COR-L47 (cell line): Measurements from ENCODE around the gene IL3.
"Not testable (repeated sequence)": the region's sequence is repeated elsewhere in the genome, so short reads cannot be mapped to it uniquely, and the experiment has no call there.

Source experiments
- DNase-seq: peaks from one replicate; lab custom pipeline; 2025; lab: John Stamatoyannopoulos, UW

Gene IL3

DNA sequence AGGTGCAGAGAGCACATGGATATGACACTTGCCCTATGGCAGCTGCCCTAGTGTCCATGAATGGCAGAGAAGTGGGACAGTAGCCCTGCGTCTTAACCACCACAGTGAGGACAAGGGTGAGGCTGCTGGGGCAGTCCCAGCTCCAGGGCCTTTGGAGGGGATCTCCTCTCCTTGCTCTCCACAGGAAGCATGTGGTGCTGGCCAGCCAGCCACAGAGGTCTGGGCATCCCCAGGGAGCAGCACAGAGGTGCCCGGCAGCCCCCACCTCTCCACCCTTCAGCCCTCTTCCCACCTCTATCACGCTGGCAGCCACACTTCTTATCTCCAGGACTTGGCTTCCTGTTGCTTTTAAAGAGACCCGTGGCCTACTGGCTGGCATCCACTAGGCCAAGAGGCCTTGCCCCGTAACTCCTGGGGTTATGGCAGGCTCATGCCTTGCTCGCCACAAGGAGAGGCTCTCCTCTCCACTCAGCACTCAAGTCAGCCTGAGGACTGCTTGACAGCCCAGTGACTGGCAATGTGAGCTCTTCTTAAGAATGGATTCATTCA lies 35.0 kb downstream of the IL3 start:
- DNase-seq = no peak

DNA sequence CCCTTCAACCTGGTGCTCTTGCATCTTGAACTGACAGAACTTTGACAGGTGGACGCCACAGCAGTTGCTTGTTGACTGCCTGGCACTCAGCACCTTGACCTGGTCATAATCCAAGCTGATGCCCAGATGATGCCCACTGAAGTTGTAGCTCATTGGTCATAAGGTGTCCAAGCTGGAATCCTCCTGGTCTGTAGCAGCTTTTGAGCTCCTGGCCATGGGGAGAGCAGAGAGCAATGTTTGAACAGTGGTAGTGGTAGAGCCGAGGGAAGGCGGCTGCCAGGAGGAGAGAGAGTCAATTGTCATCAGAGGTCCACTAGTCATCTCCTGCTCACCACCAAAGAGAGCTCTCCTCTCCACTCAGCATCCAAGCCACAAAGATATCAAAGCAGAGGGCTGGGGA lies 36.4 kb downstream of the IL3 start:
- no peak for DNase-seq

DNA sequence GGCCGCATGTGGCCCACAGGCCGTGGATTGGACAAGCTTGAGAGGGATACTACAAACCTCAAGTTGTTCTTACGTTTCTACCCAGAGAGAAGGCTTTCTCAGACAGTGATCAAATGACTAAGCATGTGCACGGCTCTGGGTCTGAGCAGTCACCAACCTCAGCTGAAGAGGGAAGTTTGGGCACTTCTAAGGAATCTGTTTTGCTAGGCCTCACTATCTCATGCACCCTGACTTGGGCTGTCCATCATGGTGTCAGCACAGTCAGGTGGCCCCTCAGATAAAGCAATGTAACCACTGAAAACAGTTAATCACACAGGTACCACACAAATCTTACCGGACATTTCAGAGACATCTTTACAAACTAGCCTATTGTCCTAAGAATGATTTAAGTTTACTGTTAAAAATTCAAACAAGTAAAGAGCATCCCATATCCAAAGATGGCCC lies 37.7 kb downstream of the IL3 start:
- DNase-seq = no peak

DNA sequence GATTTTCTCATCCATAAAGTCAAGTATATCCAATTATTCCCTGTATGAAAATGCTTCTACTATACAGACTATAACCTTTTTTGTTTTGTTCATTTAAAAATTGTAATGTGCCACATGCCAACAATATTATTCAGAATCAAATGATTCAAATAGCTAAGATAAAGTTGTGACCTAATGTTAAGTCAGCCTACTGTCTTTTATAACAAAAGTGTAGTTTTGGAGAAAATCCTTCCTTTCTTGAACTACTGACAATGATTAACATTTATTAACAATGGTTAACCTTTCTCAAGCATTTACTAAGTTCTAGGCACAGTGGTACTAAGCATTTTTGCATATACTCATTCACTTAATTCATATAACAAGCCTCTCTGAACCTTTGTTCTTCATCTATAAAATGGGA lies 38.2 kb downstream of the IL3 start:
- DNase-seq = no peak

DNA sequence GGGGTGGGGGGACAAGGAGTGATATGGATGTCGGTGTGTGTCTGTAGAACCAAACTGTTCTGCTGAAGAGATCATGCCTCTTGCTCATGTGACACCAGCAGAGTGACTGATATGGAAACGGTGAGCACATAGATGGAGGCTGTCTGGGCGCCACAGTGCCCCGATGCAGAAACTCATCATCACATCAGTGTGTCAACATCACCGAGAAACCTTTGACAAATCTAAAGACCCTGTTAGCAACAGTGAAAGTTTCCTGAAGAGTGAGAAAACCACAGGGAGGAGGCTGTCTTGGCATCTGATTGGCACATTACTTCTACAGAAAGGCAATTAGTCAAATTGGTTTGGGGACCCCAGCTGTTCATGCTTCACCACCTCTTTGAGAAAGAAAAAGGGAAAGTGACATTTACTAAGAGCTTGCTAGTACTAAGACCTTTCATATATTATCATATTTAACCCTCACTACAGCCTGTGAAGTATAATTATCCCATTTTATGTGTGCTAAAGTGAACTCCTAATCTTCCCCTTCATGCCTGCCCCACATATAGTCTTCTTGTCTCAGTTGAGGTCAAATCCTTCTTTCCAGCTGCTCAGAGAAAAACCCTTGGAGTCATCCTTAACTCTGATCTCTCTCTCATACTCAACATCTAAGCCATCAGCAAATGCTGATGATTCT lies 38.8 kb downstream of the IL3 start:
- no peak for DNase-seq

DNA sequence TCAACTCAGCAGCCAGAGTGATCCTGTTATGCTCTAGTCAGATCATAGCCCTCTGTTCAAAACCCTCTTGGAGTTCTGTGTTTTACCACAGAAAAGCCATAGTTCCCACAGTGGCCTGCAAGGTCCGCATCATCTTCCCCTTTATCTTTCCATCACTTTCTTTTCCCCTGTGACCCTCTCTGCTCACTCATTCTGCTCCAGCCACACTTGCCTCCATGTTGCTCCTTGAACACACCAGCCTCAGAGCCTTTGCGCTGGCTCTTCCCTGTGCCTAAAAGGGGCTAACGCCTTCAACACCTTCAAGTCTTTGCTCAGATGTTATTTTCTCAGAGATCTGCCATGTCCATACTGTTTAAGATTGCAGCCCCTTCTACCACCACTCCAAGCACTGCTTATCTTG lies 39.5 kb downstream of the IL3 start:
- no peak for DNase-seq

DNA sequence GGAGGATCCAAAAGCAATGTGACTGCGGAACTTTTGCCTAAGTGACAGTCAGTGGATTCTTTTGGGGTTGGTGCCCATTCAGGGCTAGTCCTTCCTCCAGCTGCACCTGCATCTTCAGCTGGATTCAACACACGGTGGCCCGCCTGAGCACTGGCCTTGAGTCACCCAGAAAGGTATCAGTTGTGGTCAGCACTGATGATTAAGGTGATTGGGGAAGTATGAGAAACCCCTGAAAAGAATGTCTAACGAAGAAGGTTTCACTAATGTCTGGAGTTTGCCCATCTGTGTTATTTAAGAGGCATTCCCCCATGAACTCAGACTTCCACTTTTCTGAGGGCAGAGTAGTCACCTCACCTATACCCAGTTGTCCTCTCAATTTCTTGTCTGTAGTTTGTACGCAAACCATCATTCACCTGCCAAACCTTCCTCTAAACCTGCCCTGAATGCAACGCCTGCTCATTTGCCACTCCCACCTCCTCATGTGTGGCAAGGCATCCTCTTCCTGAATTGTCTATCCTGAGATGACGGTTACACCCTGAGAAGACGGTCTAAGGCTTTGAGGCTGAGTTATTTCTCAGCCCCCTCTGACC lies 40.3 kb downstream of the IL3 start:
- no peak for DNase-seq

DNA sequence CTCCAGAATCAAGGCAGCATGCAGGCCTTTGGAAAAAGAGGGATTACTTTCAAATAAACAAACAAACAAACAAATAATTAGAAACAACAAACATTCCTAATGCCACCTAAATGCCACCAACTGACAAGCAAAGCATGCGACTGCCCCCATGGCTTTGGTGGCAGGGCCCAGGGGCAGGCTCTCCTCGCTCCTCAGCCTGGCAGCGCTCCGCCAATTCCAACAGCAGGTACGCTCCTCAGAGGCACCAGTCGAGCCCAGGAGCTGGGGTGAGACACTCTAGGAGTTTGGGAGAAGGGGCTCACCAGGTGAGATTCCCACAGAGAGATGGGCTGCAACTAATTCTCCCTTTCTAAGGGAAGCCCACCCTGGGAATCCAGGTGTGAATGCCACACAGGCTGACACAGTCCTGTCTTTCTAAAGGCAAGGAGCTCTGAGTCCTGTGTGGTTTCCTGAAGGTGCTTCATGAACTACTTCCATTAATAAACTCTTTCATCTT lies 41.0 kb downstream of the IL3 start:
- DNase-seq = no peak

DNA sequence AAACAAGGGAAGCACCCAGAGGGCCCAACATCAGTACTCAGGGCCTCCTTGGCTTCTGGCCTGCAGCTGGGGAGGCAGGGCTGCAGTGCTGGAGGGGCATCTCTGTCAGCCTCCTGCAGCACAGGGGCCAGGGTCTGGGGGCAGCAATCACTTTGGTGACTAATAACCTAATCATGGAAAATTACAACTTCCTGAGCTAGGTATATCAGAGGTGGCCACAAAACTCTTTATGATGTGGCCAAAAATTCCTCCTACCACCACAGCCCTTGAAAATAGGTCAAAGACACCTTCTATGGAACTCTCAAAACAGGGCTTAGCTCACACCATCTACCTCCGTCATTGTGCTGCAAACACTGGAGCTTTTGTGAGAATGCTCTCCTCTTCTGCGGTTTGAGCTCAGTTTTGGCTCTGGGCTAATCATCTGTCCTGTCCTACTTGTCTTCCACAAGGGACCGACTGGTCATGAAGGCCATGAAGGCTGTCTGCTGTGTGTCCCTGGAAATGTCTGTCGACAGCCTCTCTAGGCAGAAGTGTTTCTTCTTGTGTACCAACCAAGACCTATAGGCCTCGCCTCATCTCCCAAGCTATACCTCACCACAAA lies 41.7 kb downstream of the IL3 start:
- no peak for DNase-seq

DNA sequence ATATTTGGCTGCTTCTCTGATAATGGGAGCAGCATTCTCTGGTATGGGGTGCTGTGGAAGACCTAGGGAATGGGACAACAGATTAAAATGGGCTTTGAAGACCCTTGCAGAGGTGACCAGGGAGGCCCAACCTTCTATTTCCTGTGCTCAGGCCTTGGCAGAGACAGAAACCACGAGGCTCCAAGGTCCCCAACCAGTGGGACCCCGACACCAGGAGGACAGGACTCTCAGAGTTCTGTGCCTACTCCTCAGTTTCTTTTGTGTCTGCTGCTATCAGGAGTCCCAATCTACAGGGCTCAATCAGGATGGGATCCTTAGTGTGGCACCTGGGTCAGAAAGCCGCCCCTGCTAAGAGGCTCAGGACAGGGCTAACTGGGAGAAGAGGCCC lies 42.5 kb downstream of the IL3 start:
- no peak for DNase-seq

DNA sequence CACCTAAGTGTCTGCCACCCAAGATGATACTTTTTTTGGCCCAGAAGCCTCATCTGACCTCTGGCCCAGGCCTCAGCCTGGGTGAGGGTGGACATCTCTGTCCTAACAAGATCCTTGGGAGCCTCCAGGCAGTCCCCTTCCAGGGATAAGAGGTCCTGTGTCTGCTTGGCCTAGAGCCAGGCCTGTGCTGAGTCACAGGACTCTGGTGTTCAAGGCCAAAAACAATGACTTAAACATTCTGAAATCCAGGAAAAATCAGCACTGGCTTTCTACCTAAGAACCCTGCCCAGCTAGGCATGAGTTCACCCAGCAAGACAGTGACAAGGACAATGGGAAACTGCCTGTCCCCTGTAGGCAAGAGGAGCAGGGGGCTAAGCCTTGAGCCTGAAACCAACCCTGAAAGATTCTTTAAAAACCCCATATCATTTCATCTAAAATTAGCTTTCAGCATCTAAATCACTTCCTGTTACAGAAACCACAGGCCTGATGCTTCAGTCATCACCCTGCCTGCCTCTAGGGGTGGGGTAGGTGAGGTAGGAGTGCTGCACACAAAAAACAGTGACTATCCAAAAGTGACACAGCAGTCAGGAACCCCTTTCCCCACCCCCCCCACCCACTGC lies 43.0 kb downstream of the IL3 start:
- no peak for DNase-seq

DNA sequence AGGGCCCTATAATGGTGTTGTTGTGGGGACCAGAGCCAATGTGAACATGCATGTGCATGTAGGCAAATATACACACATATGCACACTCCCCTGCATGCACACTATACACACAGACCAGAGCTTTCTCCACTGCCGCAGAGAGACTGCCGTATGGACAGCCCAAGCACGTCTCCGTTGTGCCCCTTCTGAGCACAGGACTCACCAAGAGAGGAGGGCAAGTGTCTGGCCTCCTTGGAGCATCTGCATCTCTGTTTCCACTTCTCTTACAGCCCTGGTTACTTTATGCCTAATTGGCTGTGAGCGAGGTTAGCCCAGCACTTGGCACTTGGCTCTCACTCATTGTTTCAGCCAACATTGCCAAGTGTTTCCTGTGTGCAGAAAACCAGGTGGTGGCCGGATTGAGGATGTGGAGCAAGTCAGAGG lies 43.5 kb downstream of the IL3 start:
- DNase-seq = no peak

DNA sequence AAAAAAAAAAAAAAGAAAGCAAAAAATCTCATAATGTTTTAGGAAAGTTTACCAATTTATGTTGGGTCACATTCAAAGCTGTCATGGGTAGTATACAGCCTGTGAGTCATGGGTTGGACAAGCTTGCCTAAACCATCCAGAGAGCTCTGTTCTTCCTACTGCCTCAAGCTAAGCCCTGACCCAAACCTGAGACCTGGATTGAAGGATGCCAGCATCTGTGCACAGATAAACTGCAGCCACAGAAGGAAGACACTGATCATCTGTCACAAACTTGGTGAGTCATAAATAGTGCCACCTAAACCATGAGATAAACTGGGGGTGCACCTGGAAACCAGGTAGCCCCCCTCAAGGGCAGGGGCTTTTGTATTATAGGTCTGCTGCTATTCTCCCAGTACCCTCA lies 44.1 kb downstream of the IL3 start:
- DNase-seq = no peak

DNA sequence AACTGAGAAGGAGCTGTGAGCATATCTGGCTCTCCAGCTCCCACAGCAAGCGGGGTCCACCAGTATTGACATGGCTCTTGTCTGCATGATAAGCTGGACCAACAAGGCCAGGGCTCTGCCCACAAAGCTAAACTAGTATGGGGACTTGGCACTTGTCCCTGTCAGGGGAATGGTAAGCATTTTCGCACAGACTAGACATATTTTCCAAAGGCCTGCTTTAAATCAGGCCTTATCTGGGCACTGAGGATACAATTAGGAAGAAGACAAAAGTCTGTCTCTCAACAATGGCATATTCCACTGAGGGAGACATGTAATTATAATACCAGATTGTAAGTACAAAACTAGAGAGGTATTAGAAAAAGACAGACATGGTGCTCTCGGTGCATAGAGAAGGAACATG lies 45.2 kb downstream of the IL3 start:
- no peak for DNase-seq

DNA sequence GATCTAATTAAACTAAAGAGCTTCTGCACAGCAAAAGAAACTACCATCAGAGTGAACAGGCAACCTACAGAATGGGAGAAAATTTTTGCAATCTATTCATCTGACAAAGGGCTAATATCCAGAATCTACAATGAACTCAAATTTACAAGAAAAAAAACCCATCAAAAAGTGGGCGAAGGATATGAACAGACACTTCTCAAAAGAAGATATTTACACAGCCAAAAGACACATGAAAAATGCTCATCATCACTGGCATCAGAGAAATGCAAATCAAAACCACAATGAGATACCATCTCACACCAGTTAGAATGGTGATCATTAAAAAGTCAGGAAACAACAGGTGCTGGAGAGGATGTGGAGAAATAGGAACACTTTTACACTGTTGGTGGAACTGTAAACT lies 48.0 kb downstream of the IL3 start:
- not testable (repeated sequence) for DNase-seq

DNA sequence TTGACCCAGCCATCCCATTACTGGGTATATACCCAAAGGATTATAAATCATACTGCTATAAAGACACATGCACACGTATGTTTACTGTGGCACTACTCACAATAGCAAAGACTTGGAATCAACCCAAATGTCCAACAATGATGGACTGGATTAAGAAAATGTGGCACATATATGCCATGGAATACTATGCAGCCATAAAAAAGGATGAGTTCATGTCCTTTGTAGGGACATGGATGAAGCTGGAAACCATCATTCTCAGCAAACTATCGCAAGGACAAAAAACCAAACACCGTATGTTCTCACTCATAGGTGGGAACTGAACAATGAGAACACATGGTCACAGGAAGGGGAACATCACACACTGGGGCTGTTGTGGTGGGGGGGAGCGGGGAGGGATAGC lies 48.5 kb downstream of the IL3 start:
- DNase-seq = not testable (repeated sequence)

DNA sequence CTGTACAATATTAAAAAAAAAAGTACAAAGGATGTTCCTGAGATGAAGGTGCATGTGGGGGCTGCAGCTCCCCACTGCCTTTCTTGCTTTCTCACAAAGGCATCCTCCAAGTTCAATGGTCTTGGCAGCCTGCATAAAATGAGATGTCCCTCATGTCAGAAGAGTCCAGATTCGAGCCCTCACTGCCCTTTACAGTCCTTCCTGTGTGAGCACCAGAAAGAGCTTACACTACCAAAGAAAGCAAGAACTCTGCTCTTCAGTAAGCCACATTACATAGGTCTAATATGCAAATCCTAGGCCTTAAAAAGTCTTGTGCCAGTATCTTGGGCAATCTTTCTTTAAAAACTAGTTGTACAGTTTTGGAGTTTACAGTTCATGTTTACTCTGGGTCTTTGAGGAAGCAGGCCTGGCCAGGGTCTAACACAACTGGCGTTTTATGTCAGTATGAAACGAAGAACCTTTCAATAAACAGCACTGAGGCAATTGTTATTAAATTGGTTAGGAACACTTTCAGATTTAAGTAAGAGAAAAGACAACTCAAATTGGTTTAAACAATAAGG lies 49.1 kb downstream of the IL3 start:
- DNase-seq = no peak

DNA sequence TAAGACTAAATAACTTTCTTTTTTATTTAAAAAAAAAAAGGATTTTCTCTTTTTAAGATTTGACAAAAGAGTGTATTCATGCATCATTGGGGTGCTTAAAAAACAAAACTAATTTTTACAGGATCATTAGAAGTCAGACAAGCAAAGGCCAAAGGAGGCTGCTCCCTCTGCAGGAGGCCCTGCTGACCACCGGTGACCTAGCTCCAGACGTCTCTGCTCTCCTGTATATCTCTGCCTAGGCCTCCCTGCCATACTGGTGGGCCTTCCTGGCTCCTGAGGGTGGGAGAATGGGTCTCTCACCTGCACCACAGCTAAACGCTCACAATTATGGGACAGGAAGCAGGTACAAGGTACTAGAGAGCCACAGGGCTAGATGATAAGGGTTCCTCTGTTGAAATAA lies 49.7 kb downstream of the IL3 start:
- DNase-seq = no peak

DNA sequence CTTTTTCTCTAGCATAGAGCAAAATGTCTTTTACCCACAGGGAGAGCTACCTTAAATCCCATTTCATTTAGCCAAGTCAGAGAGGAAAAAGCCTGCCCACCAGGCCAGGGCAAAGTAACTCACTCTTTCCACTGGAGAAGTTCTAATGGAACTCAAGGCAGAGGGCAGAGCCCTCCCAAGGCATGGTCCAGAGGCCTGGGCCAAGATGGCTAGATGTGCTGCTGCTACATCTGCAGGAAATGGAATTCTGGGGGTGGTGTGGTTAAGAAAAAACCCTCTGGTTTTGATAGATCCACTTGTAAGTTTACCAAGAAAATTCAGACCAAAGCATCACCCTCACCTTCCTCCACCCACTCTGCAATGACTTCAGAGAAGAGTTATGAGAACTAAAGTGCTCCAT lies 50.5 kb downstream of the IL3 start:
- no peak for DNase-seq

DNA sequence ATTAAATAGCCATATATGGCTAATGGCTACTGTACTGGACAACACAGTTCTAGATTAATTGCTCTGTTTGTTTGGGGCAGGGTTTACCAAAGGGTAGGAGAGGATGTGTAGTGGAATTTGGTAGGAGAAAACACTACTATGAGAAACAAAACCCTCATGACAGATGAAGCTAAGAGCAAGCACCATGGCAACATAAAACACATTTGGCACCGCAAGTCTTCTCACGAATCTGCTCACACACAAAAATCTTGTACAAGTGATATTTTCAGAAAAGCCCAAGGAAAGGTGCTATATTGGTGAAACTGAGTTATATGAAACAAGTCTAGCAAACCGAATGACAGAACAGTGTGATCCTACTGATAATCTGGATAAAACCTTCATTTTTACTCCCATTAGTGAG lies 51.7 kb downstream of the IL3 start:
- no peak for DNase-seq
